NB4 (cell line): ENCODE results near the gene MYH10.

Experiments
- POLR2A ChIP-seq: IDR thresholded peaks from 2 replicates; pipeline ENCODE4 v1.6.1; 2011; ENCODE audit warnings: mild to moderate bottlenecking; ENCODE audit not compliant: insufficient read length; ENCODE audit errors: extremely low read depth
- TF ChIP-seq, protein P1 (sequence below): IDR thresholded peaks from 2 replicates; pipeline ENCODE4 v1.6.1; 2011; ENCODE audit warnings: low read depth, low read length

DNA sequence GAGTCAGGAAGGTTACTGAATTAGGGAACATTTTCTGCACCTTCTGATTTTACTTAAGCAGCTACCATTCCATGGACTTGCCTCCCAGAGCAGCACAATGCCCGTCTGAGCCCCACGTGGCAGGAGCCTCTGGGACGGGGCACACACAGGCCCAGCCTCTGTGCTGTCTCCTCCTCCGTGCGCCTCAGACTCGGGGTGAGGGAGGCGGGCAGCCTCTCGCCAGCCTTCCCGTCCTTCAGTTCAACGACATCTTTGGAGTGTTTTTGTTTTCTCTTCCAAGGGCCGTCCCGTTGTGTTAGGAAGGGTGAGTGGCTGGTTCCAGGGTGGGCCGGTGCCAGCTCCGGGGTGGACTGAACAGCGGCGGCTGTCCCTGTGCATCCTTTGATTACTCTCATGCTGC is 163.0 kb downstream of the MYH10 start:
- TF ChIP-seq POLR2A = no peak
- TF ChIP-seq, protein P1, sequence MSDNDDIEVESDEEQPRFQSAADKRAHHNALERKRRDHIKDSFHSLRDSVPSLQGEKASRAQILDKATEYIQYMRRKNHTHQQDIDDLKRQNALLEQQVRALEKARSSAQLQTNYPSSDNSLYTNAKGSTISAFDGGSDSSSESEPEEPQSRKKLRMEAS = no peak
